Measurements from ENCODE around the gene GPBAR1. TPM values are rescaled to one million over a fixed set of nuclear protein-coding genes. Genes with fewer than 3 reads are reported as not detected.
A peak's percentile ranks its signal among the peaks of the same experiment; 100 is the strongest.
"Not testable (repeated sequence)": the region's sequence is repeated elsewhere in the genome, so short reads cannot be mapped to it uniquely, and the experiment has no call there.

The GPBAR1 gene
- total and polyA plus RNA-seq, 4 experiments from 2014 or later, result 0.17 to 1.2 (median 0.67) TPM

DNA sequence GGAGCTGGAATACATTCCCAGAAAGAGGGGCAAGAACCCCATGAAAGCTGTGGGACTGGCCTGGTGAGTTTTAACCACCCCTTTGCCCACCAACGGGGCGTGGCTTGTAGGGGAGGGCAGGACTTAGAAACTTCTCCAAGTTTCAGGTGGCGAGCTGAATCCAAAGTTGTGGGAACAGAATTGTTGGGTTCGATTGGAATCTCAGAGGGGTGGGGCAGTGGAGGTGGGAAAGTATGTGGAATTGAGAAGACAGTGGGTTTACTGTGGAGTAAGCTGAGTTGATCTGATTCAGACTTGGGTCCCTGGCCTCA, 10.6 kb downstream of the GPBAR1 start:
- peaks cover 31 to 60% (median 43%) of the 10 kb centered on the region in 4 donors for H3K4me1 Mint-ChIP-seq
- H3K4me3 Mint-ChIP-seq, result peak overlapping the region; percentile 67 to 95 (median 92)
- ChIA-PET POLR2A (ENCODE audit: partially characterized antibody) (interaction anchor here (0.8 to 9.5 kb wide), 10 partner anchors 13 to 134 kb away, joined by 3 to 188 read pairs (median 14); partner anchors contain the start of genes ARPC2, CTDSP1 and TMBIM1), CTCF (ENCODE audit: partially characterized antibody) (interaction anchor here (0.9 to 7.5 kb wide), 22 partner anchors 9 to 577 kb away, joined by 3 to 446 read pairs (median 7); partner anchors contain the start of genes CATIP and TMBIM1)
- Histone ChIP-seq H3K4me1 (ENCODE audit: insufficient read depth, low read length) (peaks cover 34% of the 10 kb centered on the region), H3K9me3 (ENCODE audit: control insufficient read depth in 1 of 2, low read length in 2 of 2) (no peaks in the 10 kb centered on the region), H3K4me3 (ENCODE audit: low read length in 2 of 2) (peak overlapping the region in 1 of 2 donors; percentile 79), H3K27me3 (ENCODE audit: insufficient read depth, low read length) (no peaks in the 10 kb centered on the region), H3K36me3 (ENCODE audit: insufficient read depth, low read length) (peaks cover 42% of the 10 kb centered on the region), H3K27ac (ENCODE audit: low read depth, low read length) (peak overlapping the region; percentile 51)
- peaks cover 36 to 62% of the 10 kb centered on the region in 2 donors for H3K36me3 Mint-ChIP-seq
- H3K27me3 Mint-ChIP-seq, result no peaks in the 10 kb centered on the region
- H3K9me3 Mint-ChIP-seq, result no peaks in the 10 kb centered on the region
- peak overlapping the region; percentile 18 to 96 (median 89) for H3K27ac Mint-ChIP-seq
- intact Hi-C loops (cut with micrococcal nuclease), result loop anchor here (2.0 to 5.0 kb wide), 2 partner anchors 387 to 1116 kb away; partner anchors contain the start of genes BCS1L, DNPEP and ZNF142
- no peak for DNase-seq

GRCh38 chr2:218271865-218272530, 11.2 kb downstream of the GPBAR1 start:
- Mint-ChIP-seq H3K27me3 (no peaks in the 10 kb centered on the region), H3K27ac (peak overlapping the region; percentile 18 to 96 (median 89)), H3K36me3 (peaks cover 38 to 64% of the 10 kb centered on the region in 2 donors), H3K4me1 (peaks cover 30 to 57% (median 42%) of the 10 kb centered on the region in 4 donors), H3K4me3 (peak overlapping the region; percentile 50 to 95 (median 92)), H3K9me3 (no peaks in the 10 kb centered on the region)
- Histone ChIP-seq H3K4me3 (ENCODE audit: low read length in 2 of 2) (no peak overlapping the region), H3K27me3 (ENCODE audit: insufficient read depth, low read length) (no peaks in the 10 kb centered on the region), H3K27ac (ENCODE audit: low read depth, low read length) (peak overlapping the region; percentile 51), H3K36me3 (ENCODE audit: insufficient read depth, low read length) (peaks cover 42% of the 10 kb centered on the region), H3K4me1 (ENCODE audit: insufficient read depth, low read length) (peaks cover 34% of the 10 kb centered on the region), H3K9me3 (ENCODE audit: control insufficient read depth in 1 of 2, low read length in 2 of 2) (no peaks in the 10 kb centered on the region)
- ChIA-PET POLR2A (ENCODE audit: partially characterized antibody) (interaction anchor here (0.6 to 9.5 kb wide), 11 partner anchors 13 to 133 kb away, joined by 3 to 188 read pairs (median 12); partner anchors contain the start of genes ARPC2, CATIP, CTDSP1 and TMBIM1), CTCF (ENCODE audit: partially characterized antibody) (interaction anchor here (0.5 to 7.5 kb wide), 24 partner anchors 10 to 996 kb away, joined by 3 to 446 read pairs (median 6); partner anchors contain the start of genes CATIP, CTDSP1 and TMBIM1)
- intact Hi-C loops (cut with micrococcal nuclease), result loop anchor here (1.0 to 5.0 kb wide), 6 partner anchors 29 to 1115 kb away; partner anchors contain the start of genes BCS1L, CATIP, DNPEP and ZNF142
- no peak for DNase-seq

DNA sequence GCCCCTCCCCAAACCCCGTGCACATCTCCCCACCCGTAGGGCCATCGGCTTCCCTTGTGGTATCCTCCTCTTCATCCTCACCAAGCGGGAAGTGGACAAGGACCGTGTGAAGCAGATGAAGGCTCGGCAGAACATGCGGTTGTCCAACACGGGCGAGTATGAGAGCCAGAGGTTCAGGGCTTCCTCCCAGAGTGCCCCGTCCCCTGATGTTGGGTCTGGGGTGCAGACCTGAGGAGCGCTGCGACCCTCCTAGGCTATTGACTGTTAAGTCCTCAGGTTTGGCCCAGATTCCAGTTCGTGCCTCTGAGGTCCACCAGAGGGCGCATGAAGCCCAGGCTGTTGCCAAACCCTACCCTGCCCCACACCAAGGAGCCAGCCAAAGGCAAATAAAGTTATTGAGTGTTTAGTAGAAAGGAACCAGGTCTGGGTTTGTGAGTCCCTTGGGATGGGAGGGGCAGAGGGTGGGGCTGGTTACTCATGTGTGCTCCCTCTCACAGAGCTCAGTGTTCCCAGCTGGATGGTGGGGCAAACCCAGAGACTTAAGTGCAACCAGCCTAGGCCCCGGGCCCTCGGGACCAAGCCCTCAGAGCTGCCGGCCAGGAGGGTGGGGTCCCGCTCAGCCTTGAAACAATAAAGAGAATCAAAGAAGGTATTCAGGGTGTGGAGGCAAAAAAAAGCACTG, 11.9 kb downstream of the GPBAR1 start:
- peak overlapping the region; percentile 51 for H3K27ac ChIP-seq (ENCODE audit: low read depth, low read length)
- H3K4me3 ChIP-seq (ENCODE audit: low read length in 2 of 2), result no peak overlapping the region
- H3K27me3 ChIP-seq (ENCODE audit: insufficient read depth, low read length), result no peaks in the 10 kb centered on the region
- Mint-ChIP-seq H3K27ac (peak overlapping the region; percentile 73 to 95 (median 82)), H3K4me3 (peak overlapping the region in 5 of 8 donors; percentile 10 to 94 (median 54)), H3K27me3 (no peaks in the 10 kb centered on the region), H3K36me3 (peaks cover 37 to 64% of the 10 kb centered on the region in 2 donors), H3K4me1 (peaks cover 26 to 50% (median 39%) of the 10 kb centered on the region in 4 donors), H3K9me3 (no peaks in the 10 kb centered on the region)
- CTCF ChIA-PET (ENCODE audit: partially characterized antibody), result interaction anchor here (0.5 to 7.5 kb wide), 29 partner anchors 10 to 995 kb away, joined by 3 to 446 read pairs (median 5); partner anchors contain the start of genes ARPC2, CATIP, CTDSP1 and TMBIM1
- H3K4me1 ChIP-seq (ENCODE audit: insufficient read depth, low read length), result peaks cover 34% of the 10 kb centered on the region
- POLR2A ChIA-PET (ENCODE audit: partially characterized antibody), result interaction anchor here (0.6 to 9.5 kb wide), 9 partner anchors 12 to 133 kb away, joined by 3 to 188 read pairs (median 17); partner anchors contain the start of genes ARPC2, CATIP, CTDSP1 and TMBIM1
- peak; percentile 77 to 82 (median 78) for DNase-seq
- H3K36me3 ChIP-seq (ENCODE audit: insufficient read depth, low read length), result peaks cover 42% of the 10 kb centered on the region
- H3K9me3 ChIP-seq (ENCODE audit: control insufficient read depth in 1 of 2, low read length in 2 of 2), result no peaks in the 10 kb centered on the region
- intact Hi-C loops (cut with micrococcal nuclease), result loop anchor here (1.0 to 5.0 kb wide), 5 partner anchors 29 to 1115 kb away; partner anchors contain the start of genes CATIP and DNPEP

GRCh38 chr2:218273214-218273907, 12.5 kb downstream of the GPBAR1 start:
- not testable (repeated sequence) for H3K4me3 ChIP-seq (ENCODE audit: low read length in 2 of 2); H3K27ac ChIP-seq (ENCODE audit: low read depth, low read length); H3K9me3 ChIP-seq (ENCODE audit: control insufficient read depth in 1 of 2, low read length in 2 of 2); DNase-seq; H3K27me3 Mint-ChIP-seq; H3K27me3 ChIP-seq (ENCODE audit: insufficient read depth, low read length); H3K9me3 Mint-ChIP-seq
- POLR2A ChIA-PET (ENCODE audit: partially characterized antibody), result interaction anchor here (1.2 to 9.5 kb wide), 6 partner anchors 11 to 126 kb away, joined by 3 to 188 read pairs (median 44); partner anchors contain the start of genes CATIP, CTDSP1 and TMBIM1
- CTCF ChIA-PET (ENCODE audit: partially characterized antibody), result interaction anchor here (0.7 to 7.5 kb wide), 20 partner anchors 15 to 575 kb away, joined by 3 to 446 read pairs (median 6); partner anchors contain the start of genes ARPC2, CATIP, CTDSP1 and TMBIM1
- H3K36me3 ChIP-seq (ENCODE audit: insufficient read depth, low read length), result peaks cover 49% of the 10 kb centered on the region
- H3K4me1 Mint-ChIP-seq, result peaks cover 26 to 50% (median 38%) of the 10 kb centered on the region in 4 donors
- intact Hi-C loops (cut with micrococcal nuclease), result loop anchor here (5.0 kb wide), 1 partner anchor 1114 kb away; the partner anchor contains the start of gene DNPEP
- peaks cover 34% of the 10 kb centered on the region for H3K4me1 ChIP-seq (ENCODE audit: insufficient read depth, low read length)
- peak overlapping the region in 6 of 7 donors; percentile 65 to 92 (median 78) for H3K27ac Mint-ChIP-seq
- peaks cover 40 to 70% of the 10 kb centered on the region in 2 donors for H3K36me3 Mint-ChIP-seq
- H3K4me3 Mint-ChIP-seq, result peak overlapping the region in 1 of 8 donors; percentile 12

- ChIA-PET POLR2A (ENCODE audit: partially characterized antibody) (interaction anchor here (2.0 to 9.5 kb wide), 4 partner anchors 11 to 122 kb away, joined by 8 to 188 read pairs (median 124); partner anchors contain the start of genes CATIP and TMBIM1), CTCF (ENCODE audit: partially characterized antibody) (interaction anchor here (0.7 to 7.5 kb wide), 16 partner anchors 17 to 574 kb away, joined by 3 to 446 read pairs (median 6); partner anchors contain the start of genes ARPC2, CATIP and TMBIM1)
- H3K27ac ChIP-seq (ENCODE audit: low read depth, low read length), result no peak overlapping the region
- H3K4me3 ChIP-seq (ENCODE audit: low read length in 2 of 2), result no peak overlapping the region
- peaks cover 54% of the 10 kb centered on the region for H3K36me3 ChIP-seq (ENCODE audit: insufficient read depth, low read length)
- peaks cover 41 to 73% of the 10 kb centered on the region in 2 donors for H3K36me3 Mint-ChIP-seq
- intact Hi-C loops (cut with micrococcal nuclease), result loop anchor here (5.0 kb wide), 1 partner anchor 1113 kb away; the partner anchor contains the start of gene DNPEP
- H3K4me1 Mint-ChIP-seq, result peaks cover 26 to 49% (median 37%) of the 10 kb centered on the region in 4 donors
- H3K27me3 Mint-ChIP-seq, result no peaks in the 10 kb centered on the region
- no peaks in the 10 kb centered on the region for H3K9me3 ChIP-seq (ENCODE audit: control insufficient read depth in 1 of 2, low read length in 2 of 2)
- DNase-seq, result no peak
- H3K4me3 Mint-ChIP-seq, result peak overlapping the region in 1 of 8 donors; percentile 12
- peaks cover 33% of the 10 kb centered on the region for H3K4me1 ChIP-seq (ENCODE audit: insufficient read depth, low read length)
- H3K27ac Mint-ChIP-seq, result peak overlapping the region in 5 of 7 donors; percentile 54 to 87 (median 68)
- H3K27me3 ChIP-seq (ENCODE audit: insufficient read depth, low read length), result no peaks in the 10 kb centered on the region
- H3K9me3 Mint-ChIP-seq, result no peaks in the 10 kb centered on the region
Measured at GRCh38 chr2:218273908-218274249, 13.1 kb downstream of the GPBAR1 start.

DNA sequence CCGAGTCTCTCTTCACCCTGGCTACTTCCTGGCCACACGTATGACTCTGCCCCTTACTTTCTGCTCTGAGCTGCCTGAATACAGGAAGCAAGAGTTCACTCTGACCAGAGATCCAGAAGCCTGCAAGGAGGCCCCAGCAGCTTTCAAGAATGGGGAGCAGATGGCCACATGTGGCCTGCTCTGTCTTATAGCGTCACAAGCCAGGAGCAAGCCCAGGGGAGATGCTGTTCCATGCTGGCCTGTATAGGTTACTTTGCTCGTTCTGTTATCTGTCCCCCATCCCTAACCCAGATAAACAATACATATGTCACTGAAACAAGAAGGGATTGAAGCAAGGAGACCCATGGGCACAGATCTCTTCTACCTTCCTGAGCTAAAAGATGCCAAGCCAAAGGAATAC, 13.8 kb downstream of the GPBAR1 start:
- ChIA-PET CTCF (ENCODE audit: partially characterized antibody) (interaction anchor here (1.7 to 7.5 kb wide), 5 partner anchors 16 to 120 kb away, joined by 10 to 446 read pairs (median 62); partner anchors contain the start of genes CATIP and TMBIM1), POLR2A (ENCODE audit: partially characterized antibody) (interaction anchor here (0.6 to 9.5 kb wide), 5 partner anchors 10 to 127 kb away, joined by 3 to 188 read pairs (median 6); partner anchors contain the start of gene TMBIM1)
- intact Hi-C loops (cut with micrococcal nuclease), result loop anchor here (5.0 kb wide), 1 partner anchor 1113 kb away; the partner anchor contains the start of gene DNPEP
- no peaks in the 10 kb centered on the region for H3K9me3 ChIP-seq (ENCODE audit: control insufficient read depth in 1 of 2, low read length in 2 of 2)
- H3K36me3 ChIP-seq (ENCODE audit: insufficient read depth, low read length), result peaks cover 61% of the 10 kb centered on the region
- no peak for DNase-seq
- H3K4me3 Mint-ChIP-seq, result no peak overlapping the region
- H3K4me1 Mint-ChIP-seq, result peaks cover 22 to 44% (median 30%) of the 10 kb centered on the region in 4 donors
- peak overlapping the region in 6 of 7 donors; percentile 12 to 57 (median 54) for H3K27ac Mint-ChIP-seq
- peaks cover 41 to 76% of the 10 kb centered on the region in 2 donors for H3K36me3 Mint-ChIP-seq
- H3K27me3 Mint-ChIP-seq, result no peaks in the 10 kb centered on the region
- H3K4me3 ChIP-seq (ENCODE audit: low read length in 2 of 2), result no peak overlapping the region
- no peak overlapping the region for H3K27ac ChIP-seq (ENCODE audit: low read depth, low read length)
- no peaks in the 10 kb centered on the region for H3K9me3 Mint-ChIP-seq
- H3K4me1 ChIP-seq (ENCODE audit: insufficient read depth, low read length), result peaks cover 27% of the 10 kb centered on the region
- H3K27me3 ChIP-seq (ENCODE audit: insufficient read depth, low read length), result no peaks in the 10 kb centered on the region
